NCI-H446 treated with DMSO at 0.1 percent for 48 hours (cell line): ENCODE measurements around the gene SNX27.
"Not testable (repeated sequence)": the region's sequence is repeated elsewhere in the genome, so short reads cannot be mapped to it uniquely, and the experiment has no call there.

Source experiments
- DNase-seq: peaks from one replicate; lab custom pipeline; 2025; lab: John Stamatoyannopoulos, UW

SNX27 gene

DNA sequence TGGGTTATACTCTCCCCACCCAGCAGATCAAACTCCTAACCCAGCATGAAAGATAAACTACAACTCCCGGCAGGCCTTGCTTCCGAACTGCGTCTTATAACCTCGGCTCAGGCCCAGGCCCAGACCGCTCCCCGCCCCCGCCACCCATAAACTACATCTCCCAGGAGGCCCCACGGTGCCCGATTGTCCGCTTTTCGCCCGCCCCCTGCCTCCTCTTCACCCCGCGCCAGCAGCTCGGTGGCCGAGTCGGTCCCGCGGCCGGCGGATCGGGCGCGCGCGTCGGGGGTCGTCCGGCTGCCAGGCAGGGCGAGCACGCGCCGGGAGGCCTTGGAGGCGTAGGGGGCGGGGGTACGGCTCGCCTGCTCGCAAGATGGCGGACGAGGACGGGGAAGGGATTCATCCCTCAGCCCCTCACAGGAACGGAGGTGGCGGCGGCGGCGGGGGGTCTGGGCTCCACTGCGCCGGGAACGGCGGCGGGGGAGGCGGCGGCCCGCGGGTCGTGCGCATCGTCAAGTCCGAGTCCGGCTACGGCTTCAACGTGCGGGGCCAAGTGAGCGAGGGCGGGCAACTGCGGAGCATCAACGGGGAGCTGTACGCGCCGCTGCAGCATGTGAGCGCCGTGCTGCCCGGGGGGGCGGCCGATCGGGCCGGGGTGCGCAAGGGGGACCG lies at the start of gene SNX27:
Gene SNX27, plus strand, starts transcription at position 219 of the 669 bp plus-strand sequence. Its CDS starts 152 bp downstream, at position 371.
- peak; percentile 94 for DNase-seq

DNA sequence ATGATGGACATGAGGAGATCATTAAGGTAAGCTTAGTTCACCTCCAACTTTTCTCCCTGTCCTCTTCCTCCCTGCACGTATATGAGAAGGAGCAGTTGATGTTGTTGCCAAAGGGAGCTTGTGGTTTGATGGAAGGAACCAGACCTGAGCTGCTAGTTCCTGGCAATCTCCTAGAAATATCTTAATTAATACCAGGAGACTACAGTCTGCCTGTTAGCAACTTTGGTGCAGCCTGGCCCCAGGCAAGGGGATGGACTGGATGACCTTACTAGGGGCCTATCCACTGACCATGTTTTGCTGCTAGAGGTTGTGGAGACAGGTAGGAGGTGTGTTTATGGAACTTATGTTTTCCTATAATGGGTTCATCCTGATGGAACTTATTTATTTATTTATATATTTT lies 49.2 kb upstream of the SNX27 start:
- DNase-seq, result no peak

DNA sequence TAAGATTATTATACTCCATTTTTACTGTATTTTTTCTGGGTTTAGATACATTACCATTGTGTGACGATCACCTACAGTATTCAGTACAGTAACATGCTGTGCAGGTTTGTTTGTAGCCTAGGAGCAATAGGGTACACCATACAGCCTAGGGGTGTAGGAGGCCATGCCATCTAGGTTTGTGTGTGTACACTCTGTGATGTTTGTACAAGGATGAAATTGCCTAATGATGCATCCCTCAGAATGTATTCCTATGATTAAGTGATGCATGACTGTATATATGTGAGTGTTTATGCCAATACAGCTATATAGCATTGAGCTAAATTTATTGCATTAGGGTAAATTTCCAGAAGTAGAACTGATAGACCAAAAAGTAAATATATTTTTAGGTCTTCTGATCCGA lies 48.5 kb upstream of the SNX27 start:
- DNase-seq, result no peak

DNA sequence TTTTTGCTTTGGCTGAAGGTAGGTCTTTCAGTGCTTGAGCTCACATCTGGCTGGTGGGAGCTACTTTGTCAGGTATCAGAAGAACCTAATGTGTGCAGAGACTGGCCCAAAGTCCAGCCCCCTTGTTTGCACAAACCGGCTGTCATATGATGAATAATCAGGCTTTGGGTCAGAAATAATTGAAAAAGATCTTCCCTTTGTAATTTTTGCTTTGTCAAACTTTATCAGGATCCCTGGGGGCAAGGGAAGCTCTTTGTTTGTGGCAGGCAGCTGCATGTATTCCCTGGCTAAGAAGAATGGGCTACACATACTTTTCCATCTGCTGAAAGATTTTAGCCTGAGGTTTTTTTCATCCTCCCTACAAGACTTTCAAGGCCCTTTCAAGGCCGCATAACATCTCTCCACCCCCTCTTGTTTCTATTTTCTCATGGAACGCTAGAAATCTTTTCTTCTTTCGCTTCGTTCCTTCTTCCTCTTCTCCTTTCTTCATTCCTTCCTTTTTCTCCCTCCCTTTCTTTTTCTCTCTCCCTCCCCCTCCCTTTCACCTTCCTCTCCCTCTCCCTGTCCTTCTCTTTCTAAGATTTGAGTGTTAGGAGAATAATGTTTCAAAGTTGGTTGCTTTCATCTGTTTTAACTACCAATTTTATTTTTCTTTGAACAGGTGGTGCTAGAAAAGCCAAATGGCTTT lies 46.2 kb upstream of the SNX27 start:
- DNase-seq, result no peak

DNA sequence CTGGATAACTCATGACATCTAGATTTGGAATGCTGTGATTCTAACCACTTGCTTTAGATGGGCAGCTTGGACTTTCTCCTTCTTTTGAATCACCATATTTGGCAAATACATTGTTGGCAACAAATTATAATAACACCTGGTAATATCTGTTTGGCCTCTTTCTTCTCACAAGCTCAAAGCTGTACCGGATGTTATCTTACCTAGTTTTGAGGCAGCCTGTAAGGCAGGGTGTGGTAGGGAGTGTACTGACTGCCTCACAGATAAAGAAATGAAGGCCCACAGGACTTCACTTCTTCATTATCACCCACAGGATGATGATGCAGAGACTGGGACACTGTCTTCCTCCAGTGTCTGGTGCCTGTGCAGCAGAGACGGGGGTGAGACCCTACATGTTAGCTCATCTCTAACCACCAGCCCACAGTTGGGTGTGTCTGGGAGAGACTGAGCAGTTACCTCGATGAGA lies 43.2 kb upstream of the SNX27 start:
- DNase-seq, result no peak

DNA sequence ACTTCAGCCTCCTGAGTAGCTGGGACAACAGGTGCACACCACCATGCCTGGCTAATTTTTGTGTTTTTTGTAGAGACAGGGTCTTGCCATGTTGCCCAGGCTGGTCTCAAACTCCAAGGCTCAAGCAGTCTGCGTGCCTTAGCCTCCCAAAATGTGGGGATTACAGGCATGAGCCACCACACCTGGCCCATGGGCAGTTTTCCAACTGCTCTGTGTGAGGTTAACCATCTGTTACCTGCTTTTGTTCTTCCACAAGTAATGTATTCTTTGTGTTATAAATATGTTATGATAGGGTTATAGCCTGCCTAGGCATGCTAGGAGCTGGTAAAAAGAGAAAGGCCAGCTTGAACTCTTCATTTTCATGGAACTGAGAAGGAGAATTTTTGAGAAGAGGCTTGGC lies 41.0 kb upstream of the SNX27 start:
- no peak for DNase-seq

DNA sequence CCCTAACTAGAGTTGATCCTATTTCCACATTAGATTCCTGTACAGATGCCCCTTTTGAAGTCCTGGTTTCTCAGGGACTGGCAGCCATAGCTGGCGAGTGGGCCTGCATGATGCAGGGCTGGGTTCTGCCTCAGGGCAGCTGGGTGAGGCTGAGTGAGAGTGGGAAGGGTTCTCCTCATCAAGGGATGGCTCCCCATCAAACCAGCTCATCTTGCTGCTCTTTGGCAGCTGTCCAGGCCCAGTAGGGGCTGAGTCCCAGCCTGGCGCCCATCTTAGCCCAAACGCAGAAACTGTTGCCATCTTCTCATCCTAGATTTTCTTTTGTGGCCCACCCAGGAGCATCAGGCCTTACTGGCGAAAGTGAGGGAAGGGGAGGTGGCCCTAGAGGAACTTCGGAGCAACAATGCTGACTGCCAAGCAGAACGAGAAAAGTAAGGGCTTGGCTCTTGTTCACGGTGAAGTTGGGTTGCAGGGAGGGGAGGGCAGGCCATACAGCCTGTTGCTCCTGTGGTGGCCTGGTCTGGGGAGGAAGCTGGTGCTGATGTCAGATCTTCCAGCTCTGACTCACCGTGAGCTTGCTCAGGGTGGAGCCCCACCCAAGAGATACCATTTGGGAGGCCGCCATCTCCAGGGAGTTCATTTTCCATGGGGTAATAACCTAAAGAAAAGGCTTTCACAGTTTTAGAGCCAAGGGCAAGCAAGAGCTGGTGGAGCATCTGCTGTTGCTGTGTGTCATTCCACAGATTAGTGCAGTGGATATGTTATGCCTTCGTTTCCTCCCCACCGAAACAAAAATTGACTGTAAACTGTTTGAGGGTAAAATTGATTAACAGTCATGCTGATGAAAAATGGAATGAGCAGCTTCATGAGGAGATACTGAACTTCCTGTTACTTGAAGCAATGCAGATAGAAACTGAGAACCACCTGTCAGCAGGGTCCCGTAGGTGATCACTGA lies 37.0 kb upstream of the SNX27 start:
- DNase-seq, result no peak

DNA sequence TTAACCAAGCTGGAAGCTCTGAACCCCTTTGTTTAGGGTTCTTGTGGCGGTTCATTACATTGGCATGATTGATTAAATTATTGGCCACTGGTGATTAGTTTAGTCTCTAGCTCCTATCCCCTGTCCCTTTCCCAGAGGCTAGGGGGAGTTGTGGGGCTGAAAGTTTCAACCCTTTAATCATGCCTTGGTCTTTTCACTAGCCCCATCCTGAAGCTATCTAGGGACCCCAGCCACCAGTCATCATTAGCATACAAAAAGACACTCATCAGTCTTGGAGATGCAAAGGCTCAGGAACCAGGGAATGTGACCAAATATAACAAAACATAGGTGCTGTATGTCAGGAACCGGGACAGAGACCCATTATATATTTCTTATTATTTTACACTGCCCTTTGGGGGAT lies 34.7 kb upstream of the SNX27 start:
- DNase-seq, result no peak

DNA sequence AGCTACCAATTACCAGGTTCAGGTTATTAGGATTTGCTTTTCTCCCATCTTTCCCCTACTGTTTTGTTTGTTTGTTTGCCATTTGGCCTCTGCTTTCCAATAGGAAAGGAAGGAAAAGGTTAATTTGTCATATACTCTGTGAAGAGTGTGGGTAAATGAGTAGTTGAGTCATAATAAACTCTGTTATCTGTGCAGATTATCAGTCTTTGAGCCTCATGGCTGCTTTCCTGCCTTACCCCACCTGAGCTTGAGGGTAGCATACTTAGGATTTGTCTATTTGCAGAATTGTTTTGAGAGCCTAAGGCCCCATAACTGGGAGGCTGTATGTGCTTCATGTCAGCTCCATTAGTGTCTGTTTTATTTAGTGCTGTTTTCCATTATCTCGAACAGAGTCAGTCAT lies 32.9 kb upstream of the SNX27 start:
- no peak for DNase-seq

DNA sequence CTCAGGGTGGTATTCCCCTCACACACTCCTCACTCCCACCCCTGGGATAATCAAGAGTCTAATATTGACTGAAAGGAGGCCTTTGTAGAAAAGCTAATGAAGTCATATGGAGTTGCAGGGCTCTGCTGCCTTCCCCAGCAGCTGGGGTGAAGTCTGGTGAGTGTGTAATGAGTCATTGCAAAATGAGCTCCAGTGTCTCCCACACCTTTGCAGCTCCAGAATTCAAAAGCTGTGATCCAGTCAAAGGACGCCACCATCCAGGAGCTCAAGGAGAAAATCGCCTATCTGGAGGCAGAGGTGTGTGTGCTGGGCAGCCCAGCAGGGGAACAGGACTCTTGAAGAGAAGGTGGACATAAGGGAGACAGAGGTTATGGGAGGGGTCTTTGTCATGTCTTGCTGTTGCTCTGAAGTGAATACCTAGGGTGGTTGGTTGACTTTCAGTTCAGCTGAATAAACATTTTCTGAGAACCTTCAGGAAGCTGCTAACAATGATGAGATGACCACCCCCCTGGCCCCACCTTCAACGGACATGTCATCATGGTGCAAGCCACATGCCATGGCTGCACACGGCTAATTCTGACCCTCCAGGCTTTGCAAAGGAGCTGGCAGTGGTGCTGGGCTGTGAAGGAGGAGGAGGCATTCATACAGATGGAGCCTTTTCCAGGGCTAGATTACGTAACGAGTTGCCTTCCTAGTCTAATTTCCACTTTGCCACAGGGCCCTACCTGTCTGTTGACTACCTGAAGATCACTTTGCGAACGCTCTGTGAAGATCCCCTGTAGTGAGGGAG lies 32.2 kb upstream of the SNX27 start:
- DNase-seq, result no peak

DNA sequence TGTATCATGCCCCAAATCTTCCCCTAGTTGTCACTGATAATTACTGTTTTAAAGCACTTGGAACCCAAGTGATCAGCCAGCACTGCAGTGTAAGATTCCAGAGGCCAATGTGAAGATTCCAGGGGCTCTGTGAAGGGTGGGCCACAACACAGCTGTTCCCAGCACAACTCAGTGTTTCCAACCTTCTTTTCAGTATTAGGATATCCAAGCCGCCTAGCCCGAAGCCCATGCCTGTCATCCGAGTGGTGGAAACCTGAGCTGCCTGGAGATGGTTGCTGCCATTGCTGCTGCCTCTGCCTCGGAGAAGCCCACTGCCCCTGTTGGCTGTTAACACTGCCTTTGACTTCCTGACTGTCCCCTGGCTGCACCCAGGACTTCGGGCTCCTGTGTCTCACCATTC lies 30.4 kb upstream of the SNX27 start:
- no peak for DNase-seq

DNA sequence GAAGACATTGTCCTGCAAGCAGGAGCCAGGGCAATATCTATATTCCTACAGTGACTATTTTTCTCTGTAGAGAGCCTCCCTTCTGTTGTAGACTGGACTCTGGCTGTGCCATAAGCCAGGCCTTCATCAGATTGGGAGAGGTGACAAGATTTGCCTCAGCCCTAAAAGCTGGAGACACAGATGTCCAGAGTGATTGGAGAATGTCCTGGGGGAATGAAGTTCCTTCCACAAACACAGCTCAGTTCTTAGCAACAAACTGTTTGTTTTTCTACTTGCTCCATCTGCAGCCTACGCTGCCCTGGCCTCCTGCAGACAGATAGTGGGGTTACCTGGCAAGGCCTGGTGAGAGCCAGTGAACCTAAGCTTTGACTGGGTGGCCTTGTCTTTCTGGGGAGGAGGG lies 29.9 kb upstream of the SNX27 start:
- no peak for DNase-seq

DNA sequence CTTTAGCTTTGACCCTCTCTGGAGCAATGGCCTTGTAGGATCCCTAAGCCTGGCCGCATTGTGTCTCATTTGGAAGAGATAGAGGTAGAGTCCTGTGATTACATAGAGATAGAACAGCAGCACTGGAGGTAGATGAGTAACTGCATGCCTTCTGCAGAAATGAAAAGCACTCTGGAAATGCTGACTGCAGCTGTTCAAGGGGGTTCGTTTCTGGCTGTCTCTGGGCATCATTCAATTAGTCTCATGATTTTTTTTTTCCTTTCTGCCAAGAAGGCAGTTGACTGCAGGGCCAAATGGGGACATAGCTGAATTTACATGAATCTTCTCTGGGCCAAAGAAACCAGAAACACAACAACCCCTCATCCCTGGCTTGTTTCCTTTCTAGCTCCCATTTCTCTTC lies 28.1 kb upstream of the SNX27 start:
- DNase-seq, result no peak

DNA sequence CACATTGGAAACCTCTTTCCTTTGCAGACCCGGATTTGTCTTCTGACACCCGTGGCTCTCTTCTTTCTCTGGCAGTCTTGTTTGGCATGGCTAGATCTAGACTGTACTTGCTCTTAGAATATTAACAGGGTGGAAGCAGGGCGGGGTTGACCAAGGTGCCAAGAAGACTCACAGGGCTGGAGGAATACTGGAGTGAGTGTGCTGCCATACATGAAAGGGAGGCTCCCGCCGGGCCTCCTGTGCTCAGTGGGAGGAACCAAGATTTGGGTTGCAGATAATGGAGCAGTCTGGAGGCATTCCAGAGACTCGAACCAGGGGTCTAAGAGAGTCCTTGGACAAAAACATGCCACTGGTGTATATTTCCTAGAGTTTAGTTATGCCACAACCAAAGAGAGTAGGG lies 27.6 kb upstream of the SNX27 start:
- DNase-seq, result no peak

DNA sequence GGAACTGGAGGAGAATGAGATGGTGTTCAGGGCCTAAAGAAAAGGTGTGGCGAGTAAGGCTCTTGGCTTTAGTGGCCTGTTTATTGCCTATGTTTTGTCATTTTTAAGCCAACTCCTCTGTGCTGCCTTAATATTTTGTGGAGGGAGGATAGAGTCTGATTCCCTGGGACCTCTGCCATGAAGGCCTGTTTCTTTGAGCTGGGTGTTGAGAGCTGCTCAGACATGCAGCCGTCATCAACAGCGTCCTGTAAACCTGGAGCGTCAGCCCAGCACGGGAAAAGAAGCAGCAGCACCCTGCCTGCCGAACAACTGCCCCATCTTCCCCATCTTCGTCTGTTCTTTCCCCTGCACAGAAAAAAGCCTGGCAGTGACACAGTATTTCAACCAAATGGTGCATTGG lies 27.1 kb upstream of the SNX27 start:
- DNase-seq, result no peak

DNA sequence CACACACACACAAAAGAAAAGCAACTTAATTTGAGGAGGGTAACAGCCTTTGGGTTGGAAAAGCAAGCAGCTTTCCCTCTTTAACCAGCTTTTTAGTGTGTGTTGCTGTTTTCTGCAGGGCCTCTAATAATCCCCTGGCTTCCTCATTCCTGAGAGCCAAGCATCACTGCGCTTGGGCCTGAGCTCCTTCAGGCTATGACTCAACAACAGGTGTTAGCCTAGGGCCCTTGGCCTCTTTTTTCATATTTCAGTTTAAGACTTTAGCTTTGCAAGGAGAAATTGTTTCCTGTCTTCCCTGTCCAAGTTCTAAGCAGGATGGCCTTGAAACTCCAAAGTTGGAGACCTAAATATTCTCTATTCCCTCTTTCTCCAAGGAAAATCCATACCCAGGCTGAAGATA lies 26.2 kb upstream of the SNX27 start:
- no peak for DNase-seq

DNA sequence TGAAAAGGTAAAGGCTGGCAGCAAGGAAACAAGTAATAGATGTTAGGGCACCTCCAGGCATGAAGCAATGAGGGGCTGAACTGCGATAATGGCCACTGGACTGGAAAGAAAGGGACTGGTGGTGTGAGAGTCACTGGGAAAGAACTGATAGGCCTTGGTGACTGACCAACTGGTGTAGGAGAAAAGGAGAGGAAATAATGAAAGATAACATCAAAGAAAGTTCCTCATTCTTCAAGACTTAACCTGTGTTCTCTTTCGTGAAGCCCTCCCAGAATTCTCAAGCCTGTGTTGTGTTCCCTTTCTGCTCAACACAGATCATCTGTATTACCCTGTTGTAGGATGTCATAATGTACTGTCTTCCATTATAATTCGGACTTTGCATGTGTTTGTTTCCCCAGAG lies 20.9 kb upstream of the SNX27 start:
- no peak for DNase-seq

DNA sequence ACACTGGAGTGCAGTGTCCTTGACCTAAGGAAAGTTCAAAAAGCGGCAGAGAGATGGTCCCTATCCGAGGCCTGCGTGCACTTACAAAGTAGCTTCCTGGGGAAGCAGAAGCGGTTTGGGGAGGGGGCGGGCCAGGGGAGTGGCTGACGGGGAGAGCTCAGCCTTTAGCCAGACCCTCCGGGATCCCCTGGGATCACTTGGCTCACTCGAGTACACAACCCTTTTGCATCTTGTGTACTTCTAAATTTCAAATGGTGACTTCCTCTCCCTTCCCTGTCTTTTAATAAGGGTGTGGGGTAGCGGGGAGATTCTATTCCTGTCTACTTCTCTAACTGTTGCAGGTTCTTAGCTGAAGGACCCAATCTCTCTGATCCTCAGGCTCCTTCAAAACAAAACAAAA lies 18.1 kb upstream of the SNX27 start:
- no peak for DNase-seq

DNA sequence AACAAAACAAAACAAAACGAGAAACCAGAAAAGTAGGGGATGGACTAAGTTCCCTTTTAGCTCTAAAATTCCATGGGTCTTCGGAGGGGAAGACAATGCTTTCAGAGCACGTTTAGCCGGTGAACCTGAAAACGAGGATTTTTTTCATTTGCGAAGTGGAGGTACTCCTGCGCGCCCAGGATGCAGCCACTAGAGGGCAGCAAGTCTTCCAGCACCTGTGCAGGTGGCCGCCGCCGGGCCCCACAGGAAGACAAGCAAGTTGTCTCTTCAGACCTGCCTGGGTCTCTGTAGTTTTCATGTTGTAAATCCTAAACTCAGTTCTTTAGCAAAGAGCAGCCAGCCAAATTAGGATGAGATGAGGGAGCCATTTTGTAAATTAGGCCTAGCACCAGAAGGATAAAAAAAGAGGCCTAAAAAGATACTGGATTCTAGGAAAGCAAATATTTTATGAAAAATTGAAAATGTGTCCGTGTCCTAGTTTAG lies 17.7 kb upstream of the SNX27 start:
- DNase-seq, result no peak

DNA sequence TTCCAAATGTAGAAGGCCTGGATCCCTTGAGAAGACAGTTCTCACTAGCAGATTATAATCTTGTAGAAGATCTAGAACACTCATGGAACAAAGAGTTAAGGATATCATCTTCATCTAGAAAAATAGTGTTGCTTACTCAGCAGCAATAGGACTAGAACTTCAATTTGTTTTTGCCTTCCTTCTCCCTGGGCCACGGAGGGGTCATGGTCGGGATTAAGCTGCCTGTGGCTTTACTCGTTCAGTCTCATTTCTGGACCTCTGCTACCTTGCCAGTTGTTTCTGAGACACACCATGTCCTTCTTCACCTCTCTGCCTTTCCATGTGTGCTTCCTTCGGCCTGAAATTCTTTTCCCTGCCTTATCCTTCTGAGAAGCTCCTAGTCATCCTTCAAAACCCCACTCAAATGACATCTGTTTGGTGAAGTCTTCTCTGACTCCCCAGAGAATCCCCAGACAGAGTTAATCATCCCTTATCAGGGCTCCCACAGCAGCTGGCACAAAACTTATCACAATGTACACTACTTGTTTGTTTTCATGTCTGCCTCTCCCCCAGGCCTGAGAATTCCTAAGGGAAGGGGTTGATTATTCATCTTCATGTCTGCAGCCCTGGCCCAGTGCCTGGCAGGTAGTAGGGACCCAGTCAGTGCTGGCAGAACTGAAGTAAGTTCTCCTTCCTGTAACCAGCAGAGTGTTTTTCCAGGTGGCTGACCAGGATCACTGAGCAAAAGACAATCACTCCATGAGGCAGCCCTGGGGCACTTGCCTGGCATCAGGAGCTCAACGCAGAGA lies 15.5 kb upstream of the SNX27 start:
- DNase-seq, result no peak

DNA sequence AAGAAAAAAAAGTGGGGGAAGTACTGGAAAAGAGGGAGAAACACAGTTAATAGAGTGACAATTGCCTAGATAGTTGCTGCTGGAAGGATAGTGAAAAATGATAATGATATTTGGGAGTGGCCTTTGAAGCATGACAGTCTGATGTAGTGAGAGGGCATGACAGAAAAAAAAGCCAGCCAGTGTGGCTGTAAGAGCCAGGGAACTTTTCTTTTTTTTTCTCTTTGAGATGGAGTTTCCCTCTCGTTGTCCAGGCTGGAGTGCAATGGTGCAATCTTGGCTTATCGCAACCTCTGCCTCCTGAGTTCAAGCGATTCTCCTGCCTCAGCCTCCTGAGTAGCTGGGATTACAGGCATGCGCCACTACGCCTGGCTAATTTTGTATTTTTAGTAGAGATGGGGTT lies 9.3 kb upstream of the SNX27 start:
- DNase-seq, result not testable (repeated sequence)
